Mucosa of descending colon (tissue), 3 donors: ENCODE data around the gene ZNF423. TPM values are rescaled to one million over a fixed set of nuclear protein-coding genes. Genes with fewer than 3 reads are reported as not detected.

Source experiments
- ATAC-seq: fragments of 200-7000 bp; cut with Tn5 transposase; one replicate; pipeline ENCODE4 v1.9.1; 2020; ENCODE audit warnings: mild to moderate bottlenecking, moderate library complexity
- DNase-seq, 3 donors: peaks; one replicate each; pipeline ENCODE4 v3.0.0-alpha.2; 2020
- H3K36me3 ChIP-seq: fragments of 200-600 bp; one replicate; pipeline ENCODE4 v1.8.0; 2021; ENCODE audit warnings: low read depth, mild to moderate bottlenecking
- H3K4me1 ChIP-seq: fragments of 200-600 bp; one replicate; pipeline ENCODE4 v1.8.0; 2021; ENCODE audit warnings: low read depth, mild to moderate bottlenecking
- H3K4me3 ChIP-seq: fragments of 200-600 bp; one replicate; pipeline ENCODE4 v1.8.0; 2021; ENCODE audit warnings: mild to moderate bottlenecking
- H3K9me3 ChIP-seq: fragments of 200-600 bp; one replicate; pipeline ENCODE4 v1.8.0; 2021; ENCODE audit warnings: mild to moderate bottlenecking
- CTCF ChIP-seq: fragments of 200-600 bp; IDR thresholded peaks from one replicate; pipeline ENCODE4 v1.8.0; 2022; ENCODE audit warnings: antibody characterized with exemption, mild to moderate bottlenecking
- intact Hi-C, 2 donors: fragments of 100-400 bp; cut with DNase I in 1 of 2; cut with micrococcal nuclease in 1 of 2; formaldehyde crosslinking; loops; one replicate each; pipeline versions ENCODE4 v1.11.0 to v1.11.1; 2022; cut with DNase I, micrococcal nuclease
- total RNA-seq, 3 donors: library from RNA; stranded (reverse); fragmentation: NEBNext Ultra II Directional in 2 of 3; extraction: Animal tissue kit (Norgen Biotek cat#: 25700) in 2 of 3; gene quantifications; one replicate each; pipeline versions ENCODE4 v1.2.1 to v1.2.4, GENCODE V29; 2021 to 2023
- donor health status: DM: no; HTN: no; CAD: no; lungs with moderate emphysema.
- donor health status: DM: no; HTN: no; CAD: no.
- donor health status: DM: no; HTN: yes; CAD: no.

The ZNF423 gene
- total RNA-seq, 3 donors from 2014 or later = 6.7 to 11.6 (median 11.0) TPM

- no peaks in the 10 kb centered on the region for H3K36me3 ChIP-seq
- intact Hi-C loops = no loop called here
- no peaks in the 10 kb centered on the region for H3K9me3 ChIP-seq
- H3K4me1 ChIP-seq = no peaks in the 10 kb centered on the region
- H3K4me3 ChIP-seq = no peak overlapping the region
- ATAC-seq = no peak
- peak in 1 of 3 donors; percentile 13 for DNase-seq
- TF ChIP-seq CTCF = no peak
These were observed 382.8 kb downstream of the ZNF423 start for GRCh38 chr16:49473131-49473530.

GRCh38 chr16:49472598-49472997 is 383.3 kb downstream of the ZNF423 start:
- H3K36me3 ChIP-seq = no peaks in the 10 kb centered on the region
- intact Hi-C loops = no loop called here
- DNase-seq = no peak
- ATAC-seq = no peak
- no peak for TF ChIP-seq CTCF
- no peaks in the 10 kb centered on the region for H3K9me3 ChIP-seq
- no peak overlapping the region for H3K4me3 ChIP-seq
- H3K4me1 ChIP-seq = no peaks in the 10 kb centered on the region

- Histone ChIP-seq H3K4me3 (no peak overlapping the region), H3K36me3 (no peaks in the 10 kb centered on the region), H3K9me3 (no peaks in the 10 kb centered on the region), H3K4me1 (no peaks in the 10 kb centered on the region)
- no peak for DNase-seq
- ATAC-seq = no peak
- intact Hi-C loops = no loop called here
- TF ChIP-seq CTCF = no peak
These were observed 384.7 kb downstream of the ZNF423 start for GRCh38 chr16:49471038-49471727.

GRCh38 chr16:49470513-49470991 is 385.4 kb downstream of the ZNF423 start:
- intact Hi-C loops = no loop called here
- Histone ChIP-seq H3K4me3 (no peak overlapping the region), H3K9me3 (no peaks in the 10 kb centered on the region), H3K4me1 (no peaks in the 10 kb centered on the region), H3K36me3 (no peaks in the 10 kb centered on the region)
- no peak for ATAC-seq
- DNase-seq = no peak
- no peak for TF ChIP-seq CTCF

GRCh38 chr16:49469930-49470451 is 385.9 kb downstream of the ZNF423 start:
- Histone ChIP-seq H3K9me3 (no peaks in the 10 kb centered on the region), H3K4me1 (no peaks in the 10 kb centered on the region), H3K36me3 (no peaks in the 10 kb centered on the region), H3K4me3 (no peak overlapping the region)
- intact Hi-C loops = no loop called here
- DNase-seq = no peak
- no peak for ATAC-seq
- no peak for TF ChIP-seq CTCF
